HG03558 (cell line): ENCODE data around the gene YRDC.

Experiments
- ATAC-seq: cut with Tn5 transposase; IDR thresholded peaks from one replicate; pipeline ENCODE4 v1.9.1; 2021; ENCODE audit warnings: moderate number of reproducible peaks; ENCODE audit not compliant: unreplicated experiment; ENCODE audit errors: extremely low read depth

YRDC gene

GRCh38 chr1:37822906-37823815, 15.2 kb upstream of the YRDC start:
- no peak for ATAC-seq

GRCh38 chr1:37821481-37821880, 13.5 kb upstream of the YRDC start:
- ATAC-seq = no peak

- no peak for ATAC-seq
These were observed 9.5 kb upstream of the YRDC start for GRCh38 chr1:37817481-37817880.

GRCh38 chr1:37814252-37814651, 6.2 kb upstream of the YRDC start:
- ATAC-seq = no peak

GRCh38 chr1:37813529-37814145, 5.6 kb upstream of the YRDC start:
- no peak for ATAC-seq

- ATAC-seq = no peak
These were observed 3.1 kb upstream of the YRDC start for GRCh38 chr1:37811027-37811655.

GRCh38 chr1:37809942-37810341, 1.9 kb upstream of the YRDC start:
- no peak for ATAC-seq

- ATAC-seq = no peak
These were observed 636 bp upstream of the YRDC start for GRCh38 chr1:37808369-37809319.

- no peak for ATAC-seq
These were observed 821 bp downstream of the YRDC start for GRCh38 chr1:37807220-37807554.

- no peak for ATAC-seq
These were observed 5.6 kb downstream of the YRDC start for GRCh38 chr1:37802439-37802838.

GRCh38 chr1:37797750-37798345, 10.2 kb downstream of the YRDC start:
- ATAC-seq = no peak

GRCh38 chr1:37795340-37796125, 12.5 kb downstream of the YRDC start:
- no peak for ATAC-seq

- ATAC-seq = no peak
These were observed 13.4 kb downstream of the YRDC start for GRCh38 chr1:37794372-37795339.

- ATAC-seq = no peak
These were observed 14.1 kb downstream of the YRDC start, which contains the start of gene MANEAL for GRCh38 chr1:37793773-37794371. Gene MANEAL (plus strand): TSS chr1:37793847. CDS start chr1:37794183, 336 bp downstream.

GRCh38 chr1:37792943-37793686, 14.9 kb downstream of the YRDC start:
- no peak for ATAC-seq

GRCh38 chr1:37782491-37782890, 25.5 kb downstream of the YRDC start:
- ATAC-seq = no peak

- no peak for ATAC-seq
These were observed 29.4 kb downstream of the YRDC start for GRCh38 chr1:37778654-37779053.
